Measurements from ENCODE around the gene ANKUB1.

ANKUB1 gene

GRCh38 chr3:149753717-149754116 lies 38.6 kb downstream of the ANKUB1 start:
- no peak for DNase-seq

GRCh38 chr3:149752788-149753136 lies 39.6 kb downstream of the ANKUB1 start:
- DNase-seq: no peak

- peak; percentile 83 for DNase-seq
Observed at GRCh38 chr3:149752051-149752787, 40.1 kb downstream of the ANKUB1 start, which contains the start of gene COMMD2. Gene COMMD2 (minus strand): TSS chr3:149752489. CDS start chr3:149752444, 45 bp downstream.

DNA sequence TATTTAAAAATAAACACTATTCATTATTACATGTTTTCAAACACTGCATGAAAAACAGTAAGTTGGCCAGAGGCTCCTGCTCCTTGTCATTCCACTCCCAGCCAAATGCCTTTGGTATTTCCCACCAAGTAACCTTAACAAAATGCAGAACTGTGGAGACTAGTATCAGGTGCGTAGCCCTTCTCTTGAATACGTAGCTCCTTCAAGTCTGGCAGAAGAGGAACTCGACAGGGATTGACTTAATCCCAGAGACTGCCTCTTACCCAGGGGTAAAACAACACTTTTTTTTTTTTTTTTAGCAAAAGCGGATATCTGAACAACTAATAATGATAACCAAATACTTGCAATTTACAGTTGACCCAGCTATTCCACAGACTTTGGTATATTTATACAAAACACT lies 40.8 kb downstream of the ANKUB1 start:
- peak; percentile 6 for DNase-seq

GRCh38 chr3:149744606-149745005 lies 47.7 kb downstream of the ANKUB1 start:
- no peak for DNase-seq

DNA sequence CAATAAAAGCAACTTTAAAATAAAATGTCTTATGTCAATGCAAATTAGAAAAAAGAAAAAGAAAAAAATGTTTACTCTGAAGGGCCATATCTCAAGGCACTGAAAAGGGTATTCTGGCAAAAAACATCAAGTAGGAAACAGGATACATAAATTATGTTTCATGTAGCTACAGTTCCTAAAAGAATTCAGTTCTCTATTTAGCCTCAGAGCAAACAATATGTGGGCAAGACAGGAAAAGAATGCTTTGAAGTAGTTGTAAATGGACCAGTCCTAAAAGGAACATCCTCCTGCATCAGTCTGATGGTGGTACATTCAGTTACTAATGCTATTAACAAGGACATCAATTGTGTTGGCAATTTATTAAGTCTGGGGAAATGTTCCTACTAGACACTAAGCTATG lies 48.2 kb downstream of the ANKUB1 start:
- DNase-seq: no peak

DNA sequence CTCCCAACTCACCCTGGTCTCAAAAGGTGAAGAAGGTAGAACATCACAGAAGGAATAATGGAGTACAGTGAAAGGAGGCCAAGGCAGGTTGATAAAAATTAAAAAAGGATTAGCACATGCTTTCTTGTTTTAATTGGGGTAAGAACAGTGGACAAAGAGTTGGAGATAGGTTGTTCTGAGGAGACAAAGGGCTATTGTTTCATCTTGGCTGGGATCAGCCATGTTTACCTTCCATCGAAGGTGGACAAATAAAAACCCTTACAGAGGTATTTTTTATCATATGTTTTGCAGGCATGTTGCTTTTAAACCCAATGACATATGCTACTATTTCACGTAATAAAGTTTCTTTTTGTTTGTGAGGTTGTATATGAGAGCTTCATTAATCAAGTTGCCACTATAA lies 53.0 kb downstream of the ANKUB1 start:
- no peak for DNase-seq

DNA sequence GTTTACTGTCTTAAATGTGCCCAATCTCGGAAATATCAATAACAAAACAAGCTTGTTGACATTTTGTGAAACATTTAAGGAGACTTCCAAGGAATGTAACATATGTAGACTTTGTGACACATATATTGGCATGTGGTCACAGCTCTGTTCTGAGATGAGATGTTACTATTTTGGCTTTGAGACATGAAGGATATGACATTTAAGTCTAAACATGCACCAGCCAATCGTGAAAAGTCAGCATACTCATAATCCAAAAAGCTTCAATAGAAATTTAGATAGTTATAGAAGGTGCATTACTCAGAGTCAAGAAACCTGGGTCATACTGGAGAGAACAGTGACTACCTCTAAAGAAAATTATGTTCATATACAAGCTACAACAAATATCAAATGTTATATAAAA lies 53.5 kb downstream of the ANKUB1 start:
- DNase-seq: no peak

DNA sequence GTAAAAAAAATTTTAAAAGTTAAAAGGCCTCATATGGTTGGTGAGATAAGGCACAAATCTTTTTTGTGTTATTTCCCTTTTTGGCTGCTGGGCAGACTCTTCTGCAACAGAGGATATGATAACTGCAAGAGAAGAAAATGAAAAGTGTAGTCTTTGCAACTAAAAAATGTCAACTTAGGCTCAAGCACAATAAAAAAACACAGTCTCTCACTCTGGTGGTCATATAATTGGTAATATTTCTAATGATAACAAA lies 55.5 kb downstream of the ANKUB1 start:
- DNase-seq: no peak

- no peak for DNase-seq
Observed at GRCh38 chr3:149736175-149736952, 56.0 kb downstream of the ANKUB1 start.

DNA sequence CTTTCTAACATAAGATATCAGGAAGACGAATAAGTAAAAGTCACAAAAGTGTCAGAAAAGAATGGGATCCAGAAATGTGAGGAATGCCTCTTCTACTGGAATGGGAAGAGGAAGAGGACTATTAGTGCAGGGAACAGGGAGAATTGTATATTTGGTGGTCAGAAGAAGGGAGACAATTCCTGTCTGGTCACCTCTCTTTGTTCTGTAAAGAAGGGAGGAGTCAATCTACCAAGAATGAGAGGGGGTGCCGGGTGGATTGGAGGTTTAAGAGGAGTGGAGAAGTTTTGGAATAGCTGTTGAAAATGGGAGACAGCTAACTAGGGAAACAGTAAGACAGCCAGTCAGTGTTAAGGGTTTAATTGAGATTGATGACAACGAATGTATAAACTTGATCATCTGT lies 60.1 kb downstream of the ANKUB1 start:
- no peak for DNase-seq

- no peak for DNase-seq
Observed at GRCh38 chr3:149727656-149728055, 64.7 kb downstream of the ANKUB1 start.

DNA sequence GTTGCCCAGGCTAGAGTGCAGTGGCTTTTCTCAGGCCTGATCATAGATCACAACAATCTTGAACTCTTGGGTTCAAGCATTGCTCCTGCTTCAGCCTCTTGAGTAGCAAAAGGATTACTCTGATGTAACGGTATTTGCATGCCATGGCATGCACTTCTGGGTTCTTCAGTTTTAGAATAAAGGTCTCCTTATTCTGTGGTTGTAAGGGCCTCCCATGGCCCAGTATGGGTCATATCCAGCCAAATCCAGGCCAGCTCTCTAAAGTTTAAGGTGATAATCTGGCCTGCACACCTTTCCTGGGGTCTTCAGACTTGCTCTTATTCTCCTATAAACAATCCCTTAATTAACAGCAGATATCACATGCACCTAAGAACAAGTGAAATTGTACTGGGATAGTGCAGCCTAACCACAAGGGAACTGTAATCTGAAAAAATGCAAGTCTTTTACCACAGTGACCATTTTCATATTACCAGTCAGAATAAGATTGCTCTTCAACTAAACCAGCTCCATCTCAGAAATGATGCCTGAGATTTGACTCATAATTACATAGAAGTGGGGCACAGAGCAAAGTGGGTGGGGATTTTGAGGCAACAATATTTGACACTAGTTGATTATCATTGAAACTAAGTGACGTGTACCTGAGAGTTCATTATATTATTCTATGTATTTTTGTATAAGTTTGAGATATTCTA lies 65.5 kb downstream of the ANKUB1 start:
- no peak for DNase-seq

DNA sequence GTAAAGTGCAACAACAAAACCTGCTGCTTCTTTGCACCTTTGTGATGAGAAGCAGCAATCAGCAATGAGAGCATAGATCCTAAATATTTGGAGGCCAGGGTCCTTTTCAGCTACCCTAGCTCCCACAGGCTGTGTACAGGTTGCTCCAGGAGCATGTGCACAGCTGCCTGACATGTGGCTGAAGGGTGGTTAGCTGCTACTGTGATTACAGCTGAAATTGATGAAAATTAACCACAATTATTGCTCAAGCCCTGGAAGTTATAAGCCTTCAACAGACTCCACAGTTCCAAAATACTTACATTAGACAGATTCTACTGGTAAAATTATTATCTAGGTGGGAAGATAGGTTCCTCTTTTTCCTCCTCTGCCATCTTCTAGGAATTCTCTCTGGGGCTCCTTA lies 68.6 kb downstream of the ANKUB1 start:
- DNase-seq: no peak

- no peak for DNase-seq
Observed at GRCh38 chr3:149720918-149721317, 71.4 kb downstream of the ANKUB1 start.

DNA sequence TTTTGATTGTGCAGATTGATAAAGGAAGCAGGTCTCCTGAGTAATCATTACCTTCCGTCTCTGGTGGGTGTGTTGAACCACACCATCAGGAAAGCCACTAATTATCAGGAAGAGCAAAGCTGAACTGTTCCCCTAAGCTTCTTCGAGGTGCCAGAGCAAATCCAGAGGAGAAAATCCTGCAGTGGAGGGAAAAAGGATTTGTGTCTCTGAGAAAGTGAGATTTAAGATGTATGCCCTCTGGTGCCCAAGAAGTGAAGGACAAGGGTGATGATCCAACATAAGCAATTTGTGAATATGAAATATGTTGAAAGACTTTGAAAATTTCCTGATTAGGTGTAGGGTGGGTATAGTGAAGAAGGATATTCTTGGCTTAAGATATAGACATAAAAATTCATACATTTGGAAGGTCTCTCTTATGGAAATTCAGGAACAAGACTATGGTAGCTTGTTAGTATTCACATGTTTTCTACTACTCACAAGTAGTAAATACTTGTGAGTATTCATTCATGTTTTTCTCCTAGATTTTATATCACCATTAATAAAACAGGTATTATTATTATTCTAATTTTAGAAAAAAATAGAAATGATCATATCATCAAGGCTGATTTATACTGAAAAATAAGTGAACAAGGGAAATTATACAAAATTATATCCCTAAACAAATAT lies 74.8 kb downstream of the ANKUB1 start:
- DNase-seq: peak; percentile 31

DNA sequence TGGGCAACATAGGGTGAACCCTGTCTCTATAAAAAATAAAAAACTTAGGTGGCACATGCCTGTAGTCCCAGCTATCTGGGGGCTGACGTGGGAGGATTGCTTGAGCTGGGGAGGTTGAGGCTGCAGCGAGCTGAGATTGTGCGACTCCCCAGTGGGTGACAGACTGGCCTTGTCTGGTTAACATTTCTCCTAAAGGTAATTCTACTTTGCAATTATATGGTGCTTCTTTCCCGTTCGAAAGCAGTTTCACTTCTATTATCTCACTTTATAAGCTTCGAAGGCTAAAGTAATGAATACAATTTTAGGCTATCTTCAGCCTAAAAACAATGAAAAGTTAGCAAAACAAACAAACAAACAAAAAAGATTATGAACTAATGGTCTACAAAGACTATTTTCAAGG lies 75.4 kb downstream of the ANKUB1 start:
- DNase-seq: no peak

DNA sequence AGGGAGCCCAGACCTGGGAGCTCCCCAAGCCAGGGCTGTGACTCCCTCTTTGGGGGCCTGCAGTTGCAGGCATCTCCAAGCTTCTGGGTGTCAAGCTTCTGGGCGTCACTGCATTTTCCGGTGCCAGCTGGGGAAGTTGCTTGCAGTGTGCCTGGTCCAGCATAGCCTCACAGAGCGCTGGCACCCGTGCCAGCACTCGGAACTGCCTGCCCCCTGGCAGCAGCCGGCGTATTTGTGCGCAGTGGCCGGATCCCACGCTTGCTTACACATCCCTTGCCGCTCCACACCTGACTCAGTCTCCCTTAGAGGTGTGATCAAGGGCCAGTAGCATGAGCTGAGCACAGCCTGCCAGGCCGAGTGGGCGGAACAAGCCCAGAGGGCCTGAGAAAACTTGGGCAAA lies 77.1 kb downstream of the ANKUB1 start:
- DNase-seq: no peak

- DNase-seq: no peak
Observed at GRCh38 chr3:149713730-149714654, 78.4 kb downstream of the ANKUB1 start.
